Adrenal gland (tissue), 12 donors: ENCODE measurements around the gene IFNAR1. TPM values are rescaled to one million over a fixed set of nuclear protein-coding genes. Genes with fewer than 3 reads are reported as not detected.
A peak's percentile ranks its signal among the peaks of the same experiment; 100 is the strongest.

Source experiments
- DNase-seq, 7 donors: peaks; one replicate each; pipeline ENCODE4 v3.0.0-alpha.2; 2019 to 2020
- H3K27ac ChIP-seq, 5 donors: fragments of 200-600 bp; sonication (generic) in 4 of 5; 1 replicate in 3 of 5; 2 replicates in 2 of 5; pipeline versions ENCODE4 v1.5.1 to v1.8.0; 2016 to 2020; ENCODE audit warnings: mild to moderate bottlenecking in 1 of 5
- H3K27me3 ChIP-seq: fragments of 200-600 bp; 2 replicates; pipeline ENCODE4 v1.8.0; 2021
- H3K36me3 ChIP-seq, 2 donors: fragments of 200-600 bp; replicated peaks in 1 of 2; 1 replicate in 1 of 2; 2 replicates in 1 of 2; pipeline versions ENCODE4 v1.5.1 to v1.8.0; 2018 to 2022
- H3K4me1 ChIP-seq, 2 donors: fragments of 200-600 bp; replicated peaks in 1 of 2; 1 replicate in 1 of 2; 2 replicates in 1 of 2; pipeline versions ENCODE4 v1.5.1 to v1.8.0; 2018 to 2021
- H3K4me3 ChIP-seq, 4 donors: fragments of 200-600 bp; sonication (generic) in 3 of 4; one replicate each; pipeline ENCODE4 v1.5.1; 2016 to 2018
- H3K9me3 ChIP-seq, 3 donors: fragments of 200-600 bp; sonication (generic) in 1 of 3; replicated peaks in 1 of 3; 1 replicate in 2 of 3; 2 replicates in 1 of 3; pipeline versions ENCODE4 v1.5.1 to v1.8.0; 2016 to 2021
- POLR2A ChIP-seq, 2 donors: fragments of 450-650 bp; IDR thresholded peaks; one replicate each; pipeline ENCODE4 v1.6.1; 2017; ENCODE audit warnings: antibody characterized with exemption in 2 of 2, mild to moderate bottlenecking in 2 of 2, moderate library complexity in 1 of 2
- WGBS, 4 donors: extraction: QIAGEN DNeasy Blood & Tissue Kit in 2 of 4; methylation state at CpG; one replicate each; pipeline versions ENCODE4 v1.1.5 to v1.1.7; 2013 to 2017; 5-methylcytosine and 5-hydroxymethylcytosine counted together
- intact Hi-C, 2 donors: fragments of 100-400 bp; cut with DNase I; formaldehyde crosslinking; loops; one replicate each; pipeline versions ENCODE4 v1.14.1 to v1.15.0; 2022 to 2023
- polyA plus RNA-seq, 3 donors: library from polyadenylated mRNA; stranded (reverse); fragments of 200-250 nt in 2 of 3; fragments of 350-450 nt in 1 of 3; fragmentation: Illumina TruSeq in 1 of 3; extraction: RNeasy Lipid Tissue Mini Kit (QIAGEN cat#74804) in 1 of 3; gene quantifications; one replicate each; pipeline ENCODE4 v1.2.3, GENCODE V29; 2013 to 2014
- total RNA-seq, 9 donors: library from RNA; depleted of rRNA in 4 of 9; stranded (reverse); fragments of >200 nt in 4 of 9; fragments of 120-200 nt in 1 of 9; fragmentation: NEBNext Ultra II Directional in 1 of 9; extraction: Animal tissue kit (Norgen Biotek cat#: 25700) in 1 of 9; gene quantifications; one replicate each; pipeline versions ENCODE4 v1.1.0 to v1.2.4, GENCODE V29; 2013 to 2023
- TF ChIP-seq, protein P1 (sequence below), 6 experiments: fragments of 450-650 bp in 4 of 6; fragments of 200-600 bp in 2 of 6; sonication (generic) in 1 of 6; IDR thresholded peaks; 1 replicate in 5 of 6; 2 replicates in 1 of 6; pipeline versions ENCODE4 v1.5.1 to v1.8.0; 2016 to 2021; ENCODE audit warnings: antibody characterized with exemption in 6 of 6, mild to moderate bottlenecking in 2 of 6, moderate library complexity in 1 of 6
- donor health status: healthy with polysubstance abuse.
- donor health status: Bipolar disorder and iron deficiency.
- donor health status: DM: yes; HTN: yes; CAD: no.
- donor health status: DM: no; HTN: no; CAD: no.
- donor health status: DM: no; HTN: no; CAD: no.
- donor health status: DM: yes; HTN: yes; CAD: no.

IFNAR1 gene
- total and polyA plus RNA-seq, 12 donors = 7.3 to 71.2 (median 32.8) TPM

DNA sequence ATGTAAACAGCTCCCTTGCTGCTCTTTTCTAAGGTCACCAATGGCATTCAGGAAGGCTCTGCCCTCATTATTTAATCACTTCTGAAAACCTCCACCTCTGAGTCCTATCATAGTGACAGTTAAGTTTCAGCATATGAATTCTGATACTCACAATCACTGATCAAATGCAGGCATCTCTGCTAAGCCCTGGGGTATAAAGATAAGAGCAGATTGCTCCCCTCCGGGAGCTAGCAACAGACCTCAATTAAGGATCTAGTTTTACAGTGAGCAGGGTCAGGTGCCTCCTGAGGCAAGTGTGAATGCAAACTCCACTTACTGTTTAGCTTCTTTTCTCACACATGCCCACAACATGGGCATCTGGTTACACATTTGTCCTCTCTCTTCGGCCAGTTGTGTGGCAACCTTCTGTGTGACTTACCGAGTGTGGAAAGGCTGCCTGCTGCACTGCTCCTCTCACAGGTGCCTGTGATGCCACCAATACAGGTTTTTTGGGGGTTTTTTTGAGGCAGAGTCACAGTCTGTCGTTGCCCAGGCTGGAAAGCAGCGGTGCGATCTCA, 43.6 kb upstream of the IFNAR1 start:
- peaks cover 0 to 40% of the 10 kb centered on the region in 2 donors for H3K36me3 ChIP-seq
- 93 to 98% (median 95%) methylated on average over 5 to 6 of the region's 6 CpGs for WGBS, 4 donors

DNA sequence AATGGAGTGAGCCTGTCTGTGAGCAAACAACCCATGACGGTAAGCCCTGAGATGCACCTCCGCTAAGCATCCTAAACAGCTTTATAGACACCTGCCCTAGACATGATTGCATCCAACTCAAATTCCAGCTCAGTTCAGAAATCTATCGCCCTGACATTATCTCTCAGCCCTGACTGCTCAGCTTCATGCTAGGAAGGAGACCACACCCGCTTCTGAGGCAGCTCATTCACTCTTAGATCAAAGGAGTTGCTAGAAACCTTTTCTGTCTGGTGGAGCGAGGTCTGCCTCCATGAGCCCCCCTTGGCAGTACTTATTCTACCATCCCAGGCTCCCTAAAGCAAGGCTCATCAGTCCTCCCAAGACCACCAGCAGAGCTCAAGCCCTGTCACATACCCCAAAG, 41.6 kb upstream of the IFNAR1 start:
- Histone ChIP-seq H3K4me1 (peaks cover 20% of the 10 kb centered on the region in 2 donors), H3K4me3 (no peak overlapping the region), H3K9me3 (no peaks in the 10 kb centered on the region), H3K27ac (no peak overlapping the region), H3K27me3 (no peaks in the 10 kb centered on the region), H3K36me3 (peaks cover 0 to 40% of the 10 kb centered on the region in 2 donors)
- intact Hi-C loops = no loop called here
- DNase-seq = no peak
- 91 to 98% (median 96%) methylated on average over 5 of the region's 5 CpGs for WGBS, 4 donors
- TF ChIP-seq, protein P1, sequence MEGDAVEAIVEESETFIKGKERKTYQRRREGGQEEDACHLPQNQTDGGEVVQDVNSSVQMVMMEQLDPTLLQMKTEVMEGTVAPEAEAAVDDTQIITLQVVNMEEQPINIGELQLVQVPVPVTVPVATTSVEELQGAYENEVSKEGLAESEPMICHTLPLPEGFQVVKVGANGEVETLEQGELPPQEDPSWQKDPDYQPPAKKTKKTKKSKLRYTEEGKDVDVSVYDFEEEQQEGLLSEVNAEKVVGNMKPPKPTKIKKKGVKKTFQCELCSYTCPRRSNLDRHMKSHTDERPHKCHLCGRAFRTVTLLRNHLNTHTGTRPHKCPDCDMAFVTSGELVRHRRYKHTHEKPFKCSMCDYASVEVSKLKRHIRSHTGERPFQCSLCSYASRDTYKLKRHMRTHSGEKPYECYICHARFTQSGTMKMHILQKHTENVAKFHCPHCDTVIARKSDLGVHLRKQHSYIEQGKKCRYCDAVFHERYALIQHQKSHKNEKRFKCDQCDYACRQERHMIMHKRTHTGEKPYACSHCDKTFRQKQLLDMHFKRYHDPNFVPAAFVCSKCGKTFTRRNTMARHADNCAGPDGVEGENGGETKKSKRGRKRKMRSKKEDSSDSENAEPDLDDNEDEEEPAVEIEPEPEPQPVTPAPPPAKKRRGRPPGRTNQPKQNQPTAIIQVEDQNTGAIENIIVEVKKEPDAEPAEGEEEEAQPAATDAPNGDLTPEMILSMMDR (IDR thresholded peaks at IDR 0.05) = no peak
- TF ChIP-seq POLR2A (IDR thresholded peaks at IDR 0.05) = no peak

More for the DNA sequence above, 43.6 kb upstream of the IFNAR1 start:
- Histone ChIP-seq H3K27ac (no peak overlapping the region), H3K4me3 (no peak overlapping the region), H3K27me3 (no peaks in the 10 kb centered on the region), H3K9me3 (no peaks in the 10 kb centered on the region), H3K4me1 (peaks cover 6 to 8% of the 10 kb centered on the region in 2 donors)
- no peak for DNase-seq
- intact Hi-C loops = no loop called here
- no peak for TF ChIP-seq POLR2A (IDR thresholded peaks at IDR 0.05)
- TF ChIP-seq, protein P1 (IDR thresholded peaks at IDR 0.05) = no peak

DNA sequence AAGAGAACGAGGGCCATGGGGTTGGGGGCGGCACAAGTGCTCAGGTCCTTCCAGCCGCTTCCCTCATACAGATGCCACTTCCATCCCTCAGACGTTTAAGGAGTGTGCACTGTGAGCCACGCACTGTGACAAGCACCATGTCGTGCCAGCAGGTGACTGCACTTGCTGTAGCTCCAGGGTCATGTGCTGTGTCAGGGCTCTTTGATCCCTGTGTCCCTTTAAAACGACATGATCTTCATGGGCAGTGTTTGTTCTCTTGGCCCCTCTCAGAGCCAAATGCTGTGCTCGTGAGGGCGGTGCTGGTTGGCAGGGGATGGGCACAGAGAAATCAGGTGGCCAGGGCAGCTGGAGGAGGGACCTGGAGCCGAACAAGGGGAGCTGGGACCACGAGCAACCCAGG, 38.7 kb upstream of the IFNAR1 start:
- TF ChIP-seq POLR2A (IDR thresholded peaks at IDR 0.05) = no peak
- TF ChIP-seq, protein P1 (IDR thresholded peaks at IDR 0.05) = no peak
- no peaks in the 10 kb centered on the region for H3K9me3 ChIP-seq
- no peaks in the 10 kb centered on the region for H3K27me3 ChIP-seq
- intact Hi-C loops = no loop called here
- H3K4me3 ChIP-seq = no peak overlapping the region
- peak in 4 of 7 donors; percentile 41 to 54 (median 52) for DNase-seq
- WGBS, 4 donors = 47 to 57% (median 51%) methylated on average over 9 to 11 of the region's 11 CpGs
- H3K27ac ChIP-seq = peak overlapping the region in 4 of 5 donors; percentile 34 to 87 (median 50)
- peaks cover 0 to 39% of the 10 kb centered on the region in 2 donors for H3K36me3 ChIP-seq
- peaks cover 20% of the 10 kb centered on the region in 2 donors for H3K4me1 ChIP-seq

DNA sequence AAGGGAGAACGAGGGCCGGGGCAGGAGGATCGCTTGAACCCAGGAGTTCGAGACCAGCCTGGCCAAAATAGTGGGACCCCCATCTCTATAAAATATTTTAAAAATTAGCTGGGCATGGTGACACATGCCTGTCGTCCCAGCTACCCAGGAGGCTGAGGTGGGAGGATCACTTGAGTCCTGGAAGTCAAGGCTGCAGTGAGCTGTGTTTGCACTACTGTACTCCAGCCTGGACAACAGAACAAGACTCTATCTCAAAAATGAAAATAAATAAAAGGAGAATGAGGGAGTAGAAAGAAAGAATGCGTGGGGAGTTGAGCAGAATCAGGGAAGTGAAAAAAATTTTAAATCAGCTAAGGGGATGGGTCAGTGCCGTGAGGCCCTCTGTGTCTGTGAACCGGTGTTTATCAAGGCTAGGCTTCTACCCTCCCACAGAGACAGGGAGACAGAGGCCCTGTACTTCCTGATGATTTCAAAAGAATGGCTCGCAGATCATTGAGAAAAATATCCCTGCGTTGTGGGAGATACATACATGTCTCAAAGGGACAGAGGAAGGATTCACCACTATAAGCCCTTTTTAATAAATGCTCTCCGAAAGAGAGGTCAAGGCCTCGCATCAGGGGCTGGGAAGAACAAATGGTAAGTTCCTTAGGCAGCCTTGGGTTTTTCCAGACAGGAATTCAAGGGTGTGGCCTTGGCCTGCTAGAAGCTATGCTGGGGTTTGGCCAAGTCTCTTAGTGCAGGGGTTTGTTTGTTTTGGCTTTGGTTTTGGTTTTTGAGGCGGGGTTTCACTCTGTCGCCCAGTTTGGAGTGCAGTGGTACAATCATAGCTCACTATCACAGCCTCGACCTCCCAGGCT, 37.9 kb upstream of the IFNAR1 start:
- 37 to 46% (median 41%) methylated on average over 15 of the region's 15 CpGs for WGBS, 4 donors
- peaks cover 0 to 39% of the 10 kb centered on the region in 2 donors for H3K36me3 ChIP-seq
- TF ChIP-seq, protein P1 (IDR thresholded peaks at IDR 0.05) = no peak
- no peak for TF ChIP-seq POLR2A (IDR thresholded peaks at IDR 0.05)
- no peak overlapping the region for H3K4me3 ChIP-seq
- H3K9me3 ChIP-seq = no peaks in the 10 kb centered on the region
- intact Hi-C loops = no loop called here
- H3K4me1 ChIP-seq = peaks cover 20% of the 10 kb centered on the region in 2 donors
- H3K27ac ChIP-seq = peak overlapping the region in 4 of 5 donors; percentile 34 to 87 (median 50)
- H3K27me3 ChIP-seq = no peaks in the 10 kb centered on the region
- DNase-seq = peak; percentile 40 to 78 (median 67)
